ENCODE measurements around the gene MTR. TPM values are rescaled to one million over a fixed set of nuclear protein-coding genes. Genes with fewer than 3 reads are reported as not detected.

MTR gene
- total RNA-seq, 4 donors from 2014 or later: 26.1 to 41.6 (median 32.8) TPM

- TF ChIP-seq CTCF (IDR thresholded peaks at IDR 0.05; ENCODE audit: low read depth): no peak
Measured at GRCh38 chr1:236853921-236854604, 59.0 kb downstream of the MTR start.

- no peak for TF ChIP-seq CTCF (IDR thresholded peaks at IDR 0.05; ENCODE audit: low read depth)
Measured at GRCh38 chr1:236854605-236854983, 59.5 kb downstream of the MTR start.

- TF ChIP-seq CTCF (IDR thresholded peaks at IDR 0.05; ENCODE audit: low read depth): no peak
Measured at GRCh38 chr1:236858165-236858564, 63.1 kb downstream of the MTR start.

GRCh38 chr1:236860101-236860500 lies 65.0 kb downstream of the MTR start:
- TF ChIP-seq CTCF (IDR thresholded peaks at IDR 0.05; ENCODE audit: low read depth): no peak

- TF ChIP-seq CTCF (IDR thresholded peaks at IDR 0.05; ENCODE audit: low read depth): no peak
Measured at GRCh38 chr1:236860674-236861073, 65.6 kb downstream of the MTR start.

- no peak for TF ChIP-seq CTCF (IDR thresholded peaks at IDR 0.05; ENCODE audit: low read depth)
Measured at GRCh38 chr1:236861560-236862218, 66.6 kb downstream of the MTR start.

- TF ChIP-seq CTCF (IDR thresholded peaks at IDR 0.05; ENCODE audit: low read depth): no peak
Measured at GRCh38 chr1:236862219-236862591, 67.1 kb downstream of the MTR start.

Measured in subcutaneous adipose tissue (tissue), 4 donors.